Mesenteric fat pad (tissue), 1 donor: ENCODE results near the gene PUS1. TPM values are rescaled to one million over a fixed set of nuclear protein-coding genes. Genes with fewer than 3 reads are reported as not detected.
"Not testable (repeated sequence)": the region's sequence is repeated elsewhere in the genome, so short reads cannot be mapped to it uniquely, and the experiment has no call there.

ENCODE experiments used
- DNase-seq: peaks from one replicate; pipeline ENCODE4 v3.0.0-alpha.2; 2020; ENCODE audit warnings: low spot score
- long read RNA-seq: library from polyadenylated mRNA; unstranded; transcript quantifications from one replicate; pipeline ENCODE4 v2.0.0, GENCODE V29; 2020
- total RNA-seq: library from RNA; stranded (reverse); fragmentation: NEBNext Ultra II Directional; extraction: Animal tissue kit (Norgen Biotek cat#: 25700); gene quantifications from one replicate; pipeline ENCODE4 v1.2.1, GENCODE V29; 2021
- donor health status: DM: yes; HTN: yes; CAD: no.

Gene PUS1
- 38.1 TPM for total RNA-seq
- long read RNA-seq, full-length matches to known transcripts = 8 of 28 reads
- long read RNA-seq, partial matches to known transcripts = 11 of 28 reads
- long read RNA-seq, other reads (novel, unspliced or antisense) = 9 of 28 reads

DNA sequence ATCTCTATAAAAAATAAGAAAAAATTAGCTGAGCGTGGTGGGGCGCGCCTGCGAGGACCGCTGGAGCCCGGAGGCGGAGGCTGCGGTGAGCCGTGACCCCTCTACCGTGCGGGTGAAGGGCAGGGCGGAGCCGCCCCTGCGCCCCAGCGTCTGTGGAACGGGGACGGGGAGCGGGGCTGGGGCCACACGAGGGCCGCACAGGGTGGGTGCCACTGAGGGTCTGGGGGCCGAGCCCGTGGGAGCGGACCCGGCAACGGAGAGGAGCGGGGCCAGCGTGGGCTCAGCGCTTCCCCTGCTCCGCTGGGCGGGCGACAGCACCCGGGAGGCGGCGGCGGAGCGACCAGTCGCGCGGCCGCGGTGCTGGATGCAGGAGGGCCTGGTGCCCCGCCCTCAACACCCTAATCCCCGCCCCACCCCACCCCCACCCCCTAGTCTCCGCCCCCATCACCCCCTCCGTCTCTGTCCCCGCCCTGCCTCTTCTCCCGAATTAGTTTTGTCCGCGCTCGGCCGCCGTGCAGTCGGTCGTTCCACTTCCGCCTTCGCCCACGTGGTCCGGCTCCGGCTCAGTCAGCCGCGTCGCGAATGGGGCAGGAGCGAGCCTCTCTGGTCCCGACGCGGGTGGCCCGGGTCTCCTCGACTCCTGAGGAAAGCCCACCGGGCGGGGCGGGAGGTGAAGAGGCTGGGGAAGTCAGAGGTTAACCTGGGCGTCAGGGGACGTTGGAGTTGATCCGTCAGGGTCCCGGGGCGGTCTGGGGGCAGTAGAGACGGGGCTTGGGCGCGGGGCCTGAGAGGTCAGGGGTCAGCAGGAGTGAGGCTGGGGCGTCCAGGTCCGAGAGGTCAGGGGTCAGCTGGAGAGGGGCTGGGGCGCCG is at the start of gene PUS1:
Gene PUS1, plus strand, starts transcription at position 566 of the 870 bp plus-strand sequence. CDS start 447 bp downstream, outside the sequence.
- peak; percentile 97 for DNase-seq

DNA sequence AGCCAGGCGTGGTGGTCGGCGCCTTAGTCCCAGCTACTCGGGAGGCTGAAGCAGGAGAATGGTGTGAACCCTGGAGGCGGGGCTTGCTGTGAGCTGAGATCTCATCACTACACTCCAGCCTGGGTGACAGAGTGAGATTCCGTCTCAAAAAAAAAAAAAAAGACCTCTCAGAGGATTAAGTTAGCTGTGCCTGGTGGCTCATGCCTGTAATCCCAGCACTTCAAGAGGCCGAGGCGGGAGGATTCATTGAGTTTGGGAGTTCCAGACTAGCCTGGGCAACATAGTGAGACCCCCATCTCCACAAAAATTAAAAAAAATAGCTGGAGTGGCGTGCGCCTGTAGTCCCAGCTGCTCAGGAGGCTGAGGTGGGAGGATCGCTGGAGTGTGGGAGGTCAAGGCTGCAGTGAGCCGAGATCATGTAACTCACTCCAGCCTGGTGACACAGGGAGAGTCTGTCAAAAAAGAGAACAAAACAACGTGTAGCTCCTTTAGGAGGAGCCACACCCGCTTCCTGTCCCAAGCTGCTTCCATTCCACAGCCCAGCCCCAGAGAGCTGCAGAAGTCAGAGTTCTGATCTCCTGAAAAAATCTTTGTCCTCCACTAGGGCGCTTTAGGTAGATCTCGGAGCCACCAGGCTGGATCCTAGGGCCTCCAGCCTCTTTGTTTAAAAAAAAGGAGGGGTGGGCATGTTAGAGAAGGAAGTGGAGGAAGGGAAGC is 46.1 kb upstream of the PUS1 start:
- no peak for DNase-seq

DNA sequence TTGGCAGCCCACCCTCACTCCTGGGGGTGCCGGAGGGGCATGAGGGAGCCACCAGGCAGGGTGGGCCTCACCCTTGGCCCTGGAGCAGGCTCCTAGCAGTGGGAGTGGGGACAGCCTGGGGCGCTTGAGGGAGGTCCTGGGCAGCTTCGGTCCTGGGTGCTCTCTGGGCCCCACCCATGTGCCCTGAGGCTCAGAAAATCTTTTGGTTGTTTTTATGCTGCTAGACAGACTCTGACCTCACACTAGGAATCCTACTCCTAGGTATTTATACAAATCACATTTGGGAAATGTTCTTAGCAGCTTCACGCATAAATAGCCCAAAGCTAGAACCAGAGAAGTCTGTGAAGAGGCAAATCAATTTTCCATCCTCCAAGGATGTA is 45.6 kb upstream of the PUS1 start:
- DNase-seq = no peak

DNA sequence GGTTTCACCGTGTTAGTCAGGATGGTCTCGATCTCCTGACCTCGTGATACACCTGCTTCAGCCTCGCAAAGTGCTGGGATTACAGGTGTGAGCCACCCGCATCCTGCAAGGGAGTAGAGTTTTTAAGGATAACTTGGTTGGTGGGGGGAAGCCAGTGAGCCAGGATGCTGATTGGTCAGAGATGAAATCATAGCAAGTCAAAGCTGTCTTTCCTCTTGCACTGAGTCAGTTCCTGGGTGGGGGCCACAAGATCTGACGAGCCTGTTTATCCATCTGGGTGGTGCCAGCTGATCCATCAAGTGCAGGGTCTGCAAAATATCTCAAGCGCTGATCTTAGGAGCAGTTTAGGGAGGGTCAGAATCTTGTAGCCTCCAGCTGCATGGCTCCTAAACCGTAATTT is 44.0 kb upstream of the PUS1 start:
- not testable (repeated sequence) for DNase-seq

DNA sequence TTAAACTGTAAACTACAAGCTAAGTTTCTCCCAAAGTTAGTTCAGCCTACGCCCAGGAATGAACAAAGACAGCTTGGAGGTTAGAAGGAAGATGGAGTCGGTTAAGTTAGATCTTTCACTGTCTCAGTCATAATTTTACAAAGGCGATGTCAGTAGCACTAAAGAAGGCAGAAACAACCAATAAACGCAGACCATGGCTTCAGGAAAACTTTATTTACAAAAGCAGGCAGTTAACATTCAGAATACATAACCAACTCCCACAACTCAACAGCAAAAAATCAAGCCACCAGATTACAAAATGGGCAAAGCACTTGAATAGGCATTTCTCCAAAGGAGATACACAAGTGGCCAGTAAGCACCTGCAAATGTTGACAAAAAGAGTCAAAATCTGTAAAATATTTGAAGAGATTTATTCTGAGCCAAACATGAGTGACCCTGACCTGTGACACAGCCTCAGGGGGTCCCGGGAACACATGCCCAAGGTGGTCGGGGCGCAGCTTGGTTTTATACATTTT is 43.5 kb upstream of the PUS1 start:
- no peak for DNase-seq

DNA sequence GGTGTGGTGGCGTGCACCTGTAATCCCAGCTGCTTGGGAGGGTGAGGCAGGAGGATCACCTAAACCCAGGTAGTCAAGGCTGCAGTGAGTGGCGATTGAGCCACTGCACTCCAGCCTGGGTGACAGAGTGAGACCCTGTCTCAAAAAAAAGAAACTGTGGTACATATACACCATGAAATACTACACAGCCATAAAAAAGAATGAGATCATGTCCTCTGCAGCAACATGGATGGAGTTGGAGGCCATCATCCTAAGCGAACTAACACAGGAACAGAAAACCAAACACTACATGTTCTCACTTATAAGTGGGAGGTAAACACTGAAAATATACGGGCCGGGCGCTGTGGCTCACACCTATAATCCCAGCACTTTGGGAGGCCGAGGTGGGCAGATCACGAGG is 37.4 kb upstream of the PUS1 start:
- DNase-seq = not testable (repeated sequence)

DNA sequence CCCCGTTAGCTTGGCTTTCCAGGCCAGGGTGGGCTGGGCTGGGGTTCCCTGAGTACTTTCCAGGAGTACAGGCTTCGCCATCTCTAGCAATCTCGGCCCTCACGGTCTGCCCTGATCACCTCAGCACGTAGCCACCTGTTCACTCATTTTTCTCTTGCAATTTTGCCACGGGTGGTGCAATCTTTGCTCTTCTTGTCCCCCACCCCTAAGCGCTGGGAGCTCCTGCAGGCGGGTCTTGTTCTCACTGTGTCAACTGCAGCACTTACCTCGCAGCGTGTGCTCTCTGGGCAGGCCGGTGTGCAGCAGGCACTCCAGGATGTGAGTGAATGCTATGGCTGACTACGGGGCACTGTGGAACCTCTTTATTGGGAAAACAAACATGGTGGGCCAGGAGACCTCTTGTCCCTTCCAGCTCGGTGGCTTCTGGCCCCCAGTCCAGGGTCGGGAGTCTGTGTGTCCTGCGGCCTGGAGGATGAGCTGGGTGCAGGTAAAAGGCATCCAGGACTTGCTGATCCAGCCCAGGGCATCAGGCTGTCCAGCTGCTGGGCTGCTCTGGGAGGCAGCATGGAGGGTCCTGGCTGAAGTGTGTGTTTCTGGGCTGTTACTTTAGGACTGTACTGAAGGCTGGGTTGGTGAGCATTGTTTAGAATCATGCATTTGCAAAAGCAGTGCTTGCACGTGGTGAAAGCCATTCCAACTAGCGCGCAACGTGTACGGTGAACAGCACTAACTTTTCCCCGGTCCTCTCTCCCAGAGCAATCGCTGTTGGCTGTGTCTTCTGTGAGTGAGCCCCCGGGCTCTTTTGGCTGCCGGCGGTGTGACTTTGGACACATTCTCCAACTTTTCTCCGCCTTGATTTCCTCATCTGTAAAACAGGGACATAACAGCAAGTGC is 36.1 kb upstream of the PUS1 start:
- no peak for DNase-seq

DNA sequence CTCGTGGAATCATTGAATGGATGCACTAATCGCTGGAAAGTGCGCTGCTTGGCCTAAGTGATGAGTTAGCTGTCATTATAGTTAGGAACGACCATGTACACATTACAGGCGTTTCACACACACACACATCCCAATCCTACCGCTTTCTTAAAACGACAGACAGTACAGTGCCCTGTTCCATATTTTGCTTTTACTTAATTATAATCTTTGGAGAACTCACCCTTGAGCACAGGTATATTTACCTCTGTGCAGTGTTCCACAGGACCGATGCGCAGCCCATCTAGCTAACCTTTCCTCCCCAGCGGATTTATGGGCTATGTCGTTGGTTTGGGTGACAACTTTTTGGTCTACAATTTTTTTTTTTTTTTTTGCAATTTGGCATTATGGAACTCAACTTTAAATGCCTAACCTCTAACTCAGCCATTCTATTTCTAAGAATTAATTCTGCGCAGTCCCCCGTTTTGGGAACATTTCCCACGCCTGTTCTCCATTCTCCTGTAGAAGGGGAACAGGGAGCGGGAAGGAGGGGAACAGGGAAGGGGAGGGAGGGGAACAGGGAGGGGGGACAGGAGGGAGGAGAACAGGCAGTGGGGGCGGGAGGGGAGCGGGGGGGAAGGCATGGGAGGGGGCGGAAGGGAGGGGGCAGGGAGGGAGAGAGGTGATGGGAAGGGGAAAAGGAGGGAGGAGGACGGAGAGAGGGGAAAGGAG is 35.3 kb upstream of the PUS1 start:
- no peak for DNase-seq

DNA sequence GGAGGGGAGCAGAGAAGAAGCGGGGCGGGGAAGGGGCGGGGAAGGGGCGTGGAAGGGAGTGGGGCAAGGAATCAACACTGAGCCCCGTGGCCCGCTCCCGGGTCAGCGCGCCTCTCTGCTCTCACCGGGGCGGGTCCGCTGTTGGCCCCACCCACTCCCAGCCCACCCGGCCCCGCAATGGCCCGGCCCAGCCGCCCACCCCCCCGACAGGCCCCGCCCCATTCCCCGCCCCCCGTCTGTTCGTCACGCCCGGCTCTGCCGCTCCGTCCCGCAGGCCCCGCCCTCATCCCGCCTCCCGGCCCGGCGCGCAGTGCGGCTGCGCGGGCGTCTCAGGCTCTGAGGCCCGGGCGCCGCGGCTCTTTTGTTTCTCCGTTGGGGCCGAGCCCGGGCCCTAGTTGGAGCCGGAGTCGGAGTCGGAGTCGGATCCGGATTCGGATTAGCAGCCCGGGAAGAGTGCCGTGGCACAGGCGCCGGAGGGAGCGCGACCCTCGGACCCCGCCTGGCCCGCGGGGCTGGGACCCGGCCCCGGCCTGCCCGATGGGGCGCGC is 34.7 kb upstream of the PUS1 start, which contains the start of gene ULK1:
Gene ULK1, plus strand, starts transcription at position 310 of the 548 bp plus-strand sequence. CDS start 380 bp downstream, outside the sequence.
- DNase-seq = peak; percentile 97

DNA sequence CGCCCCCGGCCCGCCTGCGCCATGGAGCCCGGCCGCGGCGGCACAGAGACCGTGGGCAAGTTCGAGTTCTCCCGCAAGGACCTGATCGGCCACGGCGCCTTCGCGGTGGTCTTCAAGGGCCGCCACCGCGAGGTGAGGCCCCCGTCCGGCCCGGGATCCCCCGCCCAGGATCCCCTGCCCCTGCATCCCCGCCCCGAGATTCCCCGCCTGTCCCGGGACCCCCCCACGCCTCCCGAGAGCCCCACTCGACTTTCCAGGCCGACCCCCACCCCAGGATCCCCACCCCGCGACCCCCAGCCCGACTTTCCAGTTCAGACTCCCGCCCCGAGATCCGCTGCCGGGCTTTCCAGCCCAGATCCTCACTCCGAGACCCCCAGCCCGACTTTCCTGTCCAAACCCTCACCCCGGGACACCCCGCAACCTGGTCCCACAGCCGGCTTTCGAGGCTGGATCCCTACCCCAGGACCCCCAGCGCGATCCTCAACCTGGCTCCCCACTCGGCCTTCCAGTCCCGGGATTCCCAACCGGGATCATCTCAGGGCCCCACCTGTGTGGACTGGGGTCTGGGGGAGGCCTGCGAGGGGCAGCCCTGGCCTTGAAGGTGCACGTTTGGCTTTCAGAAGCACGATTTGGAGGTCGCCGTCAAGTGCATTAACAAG is 34.0 kb upstream of the PUS1 start:
- DNase-seq = no peak

DNA sequence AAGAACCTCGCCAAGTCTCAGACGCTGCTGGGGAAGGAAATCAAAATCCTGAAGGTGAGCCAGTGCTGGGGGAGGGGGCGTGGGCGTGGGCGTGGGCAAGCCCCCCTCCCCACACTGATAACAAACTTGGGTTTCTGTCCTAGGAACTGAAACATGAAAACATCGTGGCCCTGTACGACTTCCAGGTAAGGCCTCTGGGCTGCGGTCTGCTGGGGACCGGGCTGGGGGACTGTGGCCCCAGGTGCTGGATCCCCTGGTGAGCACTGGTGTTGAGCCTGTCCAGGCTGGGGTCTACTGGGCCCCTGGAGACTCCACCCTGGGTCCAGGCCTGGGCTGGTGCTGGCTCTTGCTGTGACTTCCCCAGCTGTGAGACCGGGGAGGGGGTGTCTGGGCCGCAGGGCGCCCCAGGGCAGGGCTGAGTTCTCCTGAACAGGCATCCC is 33.4 kb upstream of the PUS1 start:
- no peak for DNase-seq

DNA sequence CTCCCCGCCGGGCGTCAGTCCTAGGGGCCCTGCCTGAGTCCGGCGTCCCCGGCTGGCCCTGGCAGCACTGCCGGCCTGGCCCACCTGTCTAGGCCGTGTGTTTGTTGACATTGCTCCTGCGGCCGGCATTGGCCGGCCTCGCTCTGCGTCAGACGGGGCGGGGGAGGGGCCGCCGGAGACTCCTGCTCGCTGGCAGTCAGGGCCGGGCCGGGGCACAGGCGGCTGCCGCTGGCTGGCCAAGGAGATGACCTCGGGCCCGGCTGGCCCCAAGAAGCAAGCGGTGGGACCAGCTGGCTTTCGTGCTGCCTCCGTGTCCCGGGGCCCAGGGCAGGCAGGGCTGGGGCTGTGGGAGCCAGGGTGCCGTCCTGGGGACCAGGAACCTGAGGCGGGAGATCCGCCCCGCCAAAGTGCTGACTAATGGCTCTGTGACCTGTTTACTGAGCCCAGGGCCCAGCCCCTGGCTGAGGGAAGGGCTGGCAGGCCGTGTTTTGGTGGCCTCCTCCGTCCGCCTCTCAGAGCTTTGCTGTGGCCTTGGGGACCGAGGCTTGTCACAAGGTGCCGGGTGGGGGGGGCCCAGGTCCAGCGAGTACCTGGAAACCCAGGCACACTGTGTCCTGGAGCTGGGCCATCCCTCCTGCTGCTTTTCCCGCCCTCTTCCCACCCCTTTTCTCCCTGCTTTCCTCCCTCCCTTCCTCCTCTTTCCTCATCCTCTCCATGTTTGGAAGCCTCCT is 32.8 kb upstream of the PUS1 start:
- DNase-seq = peak; percentile 96

DNA sequence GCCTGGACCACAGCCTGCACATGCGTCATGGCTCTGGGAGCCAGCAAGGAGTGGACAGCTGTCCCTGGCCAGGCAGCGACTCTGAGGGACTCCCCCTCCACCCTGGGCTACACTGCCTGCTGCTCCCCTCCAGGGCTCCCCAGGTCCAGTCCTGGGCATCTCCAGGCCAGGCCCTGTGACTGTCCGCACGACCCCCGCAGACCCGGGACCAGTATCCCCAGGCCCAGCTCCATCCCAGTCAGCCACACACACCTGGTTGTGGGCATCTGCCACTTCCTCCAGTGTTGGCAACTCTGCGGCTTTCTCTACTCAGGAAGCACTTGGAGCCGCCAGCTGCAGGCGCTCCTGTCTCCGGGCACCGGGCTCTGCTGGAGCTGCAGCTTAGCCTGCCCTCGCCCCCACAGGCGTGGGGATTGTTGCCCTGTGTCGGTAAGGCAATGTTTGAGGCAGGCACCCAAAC is 32.2 kb upstream of the PUS1 start:
- DNase-seq = no peak

DNA sequence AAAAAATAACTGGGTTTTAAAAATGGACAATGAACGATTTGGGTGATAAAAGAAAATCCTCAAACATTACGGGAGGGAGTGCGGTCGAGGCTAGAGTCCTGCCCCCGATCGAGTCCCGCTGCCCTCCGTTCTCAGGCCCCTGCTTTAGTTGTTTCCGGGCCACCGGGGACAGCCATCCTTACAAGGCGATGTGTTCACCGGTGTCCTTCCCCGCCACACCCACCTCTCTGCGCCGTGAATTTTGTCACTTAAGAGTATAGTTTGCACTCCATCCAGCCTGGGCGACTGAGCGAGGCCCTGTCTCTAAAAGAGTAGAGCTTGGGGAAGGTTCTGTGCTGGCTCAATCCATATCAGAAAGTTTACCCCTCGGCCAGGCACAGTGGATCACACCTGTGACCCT is 31.8 kb upstream of the PUS1 start:
- DNase-seq = no peak

DNA sequence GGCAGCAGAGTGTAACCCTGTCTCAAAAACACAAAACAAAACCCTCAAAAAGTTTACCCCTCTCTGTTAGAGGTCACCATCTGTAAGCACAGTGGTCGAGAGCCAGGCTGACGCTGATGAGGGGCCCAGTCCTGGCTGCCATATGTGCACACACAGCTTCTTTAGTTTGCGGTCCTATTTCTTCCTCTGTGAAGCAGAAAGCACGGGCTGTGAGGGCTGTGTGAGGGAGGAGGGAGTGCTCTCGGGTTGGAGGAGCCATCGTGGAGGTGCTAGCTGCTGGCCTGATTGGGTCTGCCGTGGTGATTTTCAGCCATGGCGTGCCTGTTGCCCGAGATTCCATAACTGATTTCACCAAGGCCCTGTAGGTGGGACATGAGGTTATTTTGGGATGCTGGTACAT is 31.2 kb upstream of the PUS1 start:
- DNase-seq = no peak

DNA sequence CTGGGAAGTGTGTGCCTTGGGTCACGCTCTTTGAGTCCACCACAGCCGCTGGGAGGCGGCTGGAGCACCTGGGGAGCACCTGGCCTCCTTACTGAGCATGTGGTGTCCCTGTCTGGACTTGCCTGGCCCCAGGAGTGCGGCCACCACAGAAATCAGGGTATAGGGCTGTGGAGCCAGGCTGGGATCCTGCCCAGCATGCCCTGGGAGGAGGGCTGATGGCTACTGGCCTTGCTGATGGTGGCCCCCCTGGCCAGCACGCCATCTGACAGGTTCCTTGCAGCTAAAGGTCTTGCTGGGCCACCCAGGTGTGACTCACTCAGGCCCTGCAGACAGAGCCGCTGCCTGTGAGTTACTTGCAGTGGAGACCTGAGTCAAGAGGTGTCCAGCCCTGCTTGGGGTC is 28.7 kb upstream of the PUS1 start:
- DNase-seq = no peak

DNA sequence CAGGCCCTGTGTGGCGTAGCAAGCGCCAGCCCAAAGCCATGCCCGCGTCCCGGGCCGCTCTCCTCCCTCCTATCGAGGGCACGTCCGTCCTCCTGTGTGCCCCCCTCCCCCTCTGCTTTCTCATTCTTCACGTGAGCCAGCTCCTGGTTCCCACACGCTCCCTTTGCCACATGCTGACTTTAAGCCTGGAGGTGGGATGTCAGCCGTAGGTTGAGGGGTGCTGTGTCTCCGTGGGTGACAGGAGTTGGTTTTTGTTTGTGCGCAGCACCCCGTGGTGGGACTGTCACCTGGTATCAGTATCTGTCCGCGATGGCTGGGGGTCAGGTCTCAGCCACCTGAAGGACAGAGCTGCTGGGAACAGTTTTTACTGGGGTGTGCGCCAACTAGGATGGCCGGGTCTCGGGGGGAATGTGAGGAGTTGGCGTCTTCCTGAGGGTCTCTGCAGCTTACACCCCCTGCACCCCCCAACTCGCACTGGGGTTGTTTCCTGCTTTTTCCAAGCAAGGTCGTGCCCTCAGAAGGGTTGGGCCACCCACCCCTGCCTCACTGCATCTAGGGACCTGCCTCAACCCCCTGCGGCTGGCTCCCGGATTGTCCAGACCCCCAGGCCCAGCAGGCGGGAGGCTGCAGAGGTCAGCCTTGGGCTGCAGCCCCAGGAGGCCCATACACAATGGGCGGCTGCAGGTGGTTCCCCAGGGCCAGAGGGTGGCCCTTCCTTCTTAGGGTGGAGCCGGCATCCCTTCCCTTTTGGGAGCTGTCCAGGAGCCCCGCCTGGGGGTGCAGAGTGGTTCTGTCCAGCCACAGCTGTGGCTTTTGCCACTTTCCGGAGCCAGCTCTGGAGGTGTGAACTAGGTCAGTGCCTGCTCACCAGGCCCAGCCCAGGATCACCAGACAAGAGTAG is 27.4 kb upstream of the PUS1 start:
- DNase-seq = no peak
